CD4-positive, alpha-beta memory T cell (primary cell): ENCODE measurements around the gene AGAP1. TPM values are rescaled to one million over a fixed set of nuclear protein-coding genes. Genes with fewer than 3 reads are reported as not detected.

Experiments used
- CTCF ChIA-PET: fragments of 350-600 bp; sonication (Branson Sonifier 250); formaldehyde crosslinking; loops from one replicate; lab custom pipeline; 2021; ENCODE audit warnings: inconsistent platforms; ENCODE audit not compliant: partially characterized antibody; lab: Charles Lee
- POLR2A ChIA-PET: fragments of 350-600 bp; sonication (Branson Sonifier 250); formaldehyde crosslinking; loops from one replicate; lab custom pipeline; 2021; ENCODE audit not compliant: partially characterized antibody; lab: Charles Lee
- DNase-seq, 5 donors: peaks; one replicate each; pipeline versions ENCODE4 v3.0.0 to v3.0.0-alpha.2; 2020 to 2022; ENCODE audit warnings: mixed read lengths in 1 of 5
- H3K27ac ChIP-seq: one replicate; pipeline ENCODE4 v1.7.0; 2013; ENCODE audit warnings: low read depth, low read length
- H3K27me3 ChIP-seq: 2 replicates; pipeline ENCODE4 v1.7.0; 2013; ENCODE audit warnings: mild to moderate bottlenecking, low read length, moderate library complexity; ENCODE audit not compliant: insufficient read depth
- H3K36me3 ChIP-seq: 2 replicates; pipeline ENCODE4 v1.7.0; 2013; ENCODE audit warnings: mild to moderate bottlenecking, low read length, moderate library complexity; ENCODE audit not compliant: insufficient read depth
- H3K4me1 ChIP-seq: 2 replicates; pipeline ENCODE4 v1.7.0; 2013; ENCODE audit warnings: mild to moderate bottlenecking, low read length, moderate library complexity; ENCODE audit not compliant: insufficient read depth
- H3K4me3 ChIP-seq, 2 donors: one replicate each; pipeline ENCODE4 v1.7.0; 2013; ENCODE audit warnings: low read length in 2 of 2, mild to moderate bottlenecking in 1 of 2
- H3K9me3 ChIP-seq, 2 donors: one replicate each; pipeline ENCODE4 v1.7.0; 2013; ENCODE audit warnings: low read length in 2 of 2, control low read depth in 1 of 2; ENCODE audit not compliant: control insufficient read depth in 1 of 2
- H3K27ac Mint-ChIP-seq, 7 donors: one replicate each; pipeline ENCODE4 v1.8.0; 2020 to 2021; ENCODE audit warnings: mixed read lengths in 7 of 7, mild to moderate bottlenecking in 6 of 7, inconsistent platforms in 3 of 7, moderate library complexity in 3 of 7
- H3K27me3 Mint-ChIP-seq, 2 donors: one replicate each; pipeline ENCODE4 v1.8.0; 2020 to 2021; ENCODE audit warnings: mixed read lengths in 2 of 2
- H3K36me3 Mint-ChIP-seq, 2 donors: one replicate each; pipeline ENCODE4 v1.8.0; 2020 to 2021; ENCODE audit warnings: mixed read lengths in 2 of 2, inconsistent platforms in 1 of 2, mild to moderate bottlenecking in 1 of 2
- H3K4me1 Mint-ChIP-seq, 4 donors: one replicate each; pipeline ENCODE4 v1.8.0; 2020 to 2021; ENCODE audit warnings: mixed read lengths in 4 of 4, mild to moderate bottlenecking in 1 of 4
- H3K4me3 Mint-ChIP-seq, 8 donors: one replicate each; pipeline ENCODE4 v1.8.0; 2020 to 2021; ENCODE audit warnings: mixed read lengths in 8 of 8, mild to moderate bottlenecking in 7 of 8, moderate library complexity in 6 of 8, inconsistent platforms in 3 of 8
- H3K9me3 Mint-ChIP-seq, 8 donors: one replicate each; pipeline ENCODE4 v1.8.0; 2020 to 2021; ENCODE audit warnings: mixed read lengths in 8 of 8, mild to moderate bottlenecking in 5 of 8, inconsistent platforms in 3 of 8, moderate library complexity in 1 of 8
- intact Hi-C: fragments of 100-400 bp; cut with micrococcal nuclease; formaldehyde crosslinking; loops from one replicate; pipeline ENCODE4 v1.15.1; 2023
- polyA plus RNA-seq, 2 donors: library from polyadenylated mRNA; unstranded; fragments of 300-500 nt; fragmentation: Illumina TruSeq; gene quantifications; one replicate each; pipeline ENCODE4 v1.2.3, GENCODE V29; 2021
- total RNA-seq, 2 experiments: library from RNA; stranded (reverse); gene quantifications; one replicate each; pipeline ENCODE4 v1.2.3, GENCODE V29; 2021

The AGAP1 gene
- total and polyA plus RNA-seq, 4 experiments from 2014 or later = 0.24 to 2.9 (median 1.9) TPM

DNA sequence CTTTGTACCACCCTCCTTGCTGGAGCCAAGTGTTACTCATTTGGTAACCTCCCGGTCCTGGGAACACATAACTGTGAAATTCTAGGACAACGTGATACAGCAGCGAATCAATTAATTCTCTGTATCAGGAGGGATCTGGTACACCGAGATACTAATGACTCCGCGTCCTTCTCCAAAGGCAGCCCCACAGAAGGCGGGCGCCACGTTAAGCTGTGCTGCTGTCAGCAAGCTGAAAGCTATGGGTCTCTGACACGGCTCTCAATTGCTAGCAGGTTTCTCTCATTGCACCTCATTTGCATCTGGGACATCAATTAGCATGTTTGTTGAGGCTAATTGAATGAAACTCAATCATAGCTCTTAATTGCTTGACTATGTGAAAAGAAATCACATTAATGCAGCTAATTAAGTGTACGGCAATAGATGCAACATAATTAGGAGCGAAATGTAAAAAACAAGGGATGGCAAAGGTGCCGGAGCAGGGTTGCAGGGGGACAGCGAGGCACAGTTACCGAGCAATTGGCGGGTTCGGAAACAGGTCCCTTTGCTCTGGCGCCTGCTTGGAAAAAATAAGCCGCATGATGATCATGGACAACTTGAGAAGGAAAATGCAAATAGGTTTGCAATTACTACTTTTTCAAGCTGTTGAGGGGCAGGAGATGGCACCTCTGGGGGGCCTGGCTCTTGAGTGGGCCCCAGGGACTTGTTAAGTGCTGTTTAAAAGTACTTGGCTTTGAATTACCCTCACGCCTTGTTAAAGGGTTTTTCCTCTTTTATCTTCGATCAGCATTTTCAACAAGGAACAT, 410.1 kb downstream of the AGAP1 start:
- no peaks in the 10 kb centered on the region for H3K27me3 ChIP-seq
- H3K4me1 Mint-ChIP-seq = no peaks in the 10 kb centered on the region
- H3K9me3 Mint-ChIP-seq = peaks cover 0 to 2% (median 0%) of the 10 kb centered on the region in 8 donors
- DNase-seq = no peak
- no peak overlapping the region for H3K27ac ChIP-seq
- intact Hi-C loops = no loop called here
- no peak overlapping the region for H3K4me3 Mint-ChIP-seq
- no peak overlapping the region for H3K4me3 ChIP-seq
- H3K36me3 ChIP-seq = no peaks in the 10 kb centered on the region
- H3K27me3 Mint-ChIP-seq = peaks cover 0 to 5% of the 10 kb centered on the region in 2 donors
- no peaks in the 10 kb centered on the region for H3K36me3 Mint-ChIP-seq
- H3K4me1 ChIP-seq = no peaks in the 10 kb centered on the region
- H3K9me3 ChIP-seq = no peaks in the 10 kb centered on the region
- ChIA-PET POLR2A (no interaction called here), CTCF (no interaction called here)
- H3K27ac Mint-ChIP-seq = no peak overlapping the region

DNA sequence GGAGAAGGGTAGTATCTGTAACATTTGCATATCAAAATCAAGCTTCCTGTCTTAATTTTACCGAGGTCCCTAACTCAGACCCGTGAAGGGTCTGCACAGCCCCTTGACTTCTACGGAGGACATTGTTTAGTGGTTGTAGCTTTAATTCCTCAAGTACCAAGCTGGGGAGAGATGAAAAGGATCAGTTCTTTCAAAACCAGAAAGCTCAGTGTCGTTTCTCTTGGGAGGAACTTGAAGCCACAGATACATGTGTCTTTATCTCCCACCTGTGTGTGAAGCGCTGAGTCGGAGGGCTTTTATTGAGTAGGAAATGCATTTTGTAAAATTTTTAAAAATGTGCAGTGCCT, 410.7 kb downstream of the AGAP1 start:
- H3K4me3 Mint-ChIP-seq = no peak overlapping the region
- no peak for DNase-seq

DNA sequence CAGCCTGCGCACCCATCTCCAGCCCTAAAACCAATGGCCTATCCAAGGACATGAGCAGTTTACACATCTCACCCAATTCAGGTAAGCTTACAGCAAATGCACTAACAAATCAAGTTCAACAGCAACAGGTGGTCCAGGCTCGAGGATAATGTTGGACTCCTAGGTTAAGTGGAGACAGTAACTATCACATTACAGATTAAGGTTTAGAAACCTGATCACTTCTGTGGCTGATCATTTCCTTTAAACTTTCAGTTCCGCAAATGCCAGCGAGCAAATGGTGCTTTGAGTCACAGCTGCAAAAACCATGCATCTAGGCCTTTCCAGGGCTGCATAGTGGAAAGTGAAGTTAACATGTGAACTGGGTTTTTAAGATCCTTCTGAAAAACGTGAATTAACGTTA, 415.0 kb downstream of the AGAP1 start:
- H3K36me3 Mint-ChIP-seq = no peaks in the 10 kb centered on the region
- H3K27ac Mint-ChIP-seq = no peak overlapping the region
- no peak overlapping the region for H3K4me3 Mint-ChIP-seq
- intact Hi-C loops = no loop called here
- POLR2A ChIA-PET = no interaction called here
- H3K9me3 Mint-ChIP-seq = no peaks in the 10 kb centered on the region
- Histone ChIP-seq H3K4me1 (no peaks in the 10 kb centered on the region), H3K4me3 (no peak overlapping the region), H3K9me3 (no peaks in the 10 kb centered on the region), H3K36me3 (no peaks in the 10 kb centered on the region), H3K27ac (no peak overlapping the region), H3K27me3 (no peaks in the 10 kb centered on the region)
- no peaks in the 10 kb centered on the region for H3K4me1 Mint-ChIP-seq
- DNase-seq = no peak
- H3K27me3 Mint-ChIP-seq = peaks cover 0 to 2% of the 10 kb centered on the region in 2 donors
- CTCF ChIA-PET = no interaction called here

More for the DNA sequence above, 410.7 kb downstream of the AGAP1 start:
- H3K9me3 ChIP-seq = no peaks in the 10 kb centered on the region
- POLR2A ChIA-PET = no interaction called here
- intact Hi-C loops = no loop called here
- no peaks in the 10 kb centered on the region for H3K4me1 ChIP-seq
- Mint-ChIP-seq H3K27me3 (peaks cover 0 to 5% of the 10 kb centered on the region in 2 donors), H3K27ac (no peak overlapping the region), H3K36me3 (no peaks in the 10 kb centered on the region), H3K4me1 (no peaks in the 10 kb centered on the region), H3K9me3 (peaks cover 0 to 2% (median 0%) of the 10 kb centered on the region in 8 donors)
- H3K27me3 ChIP-seq = no peaks in the 10 kb centered on the region
- no peak overlapping the region for H3K4me3 ChIP-seq
- H3K36me3 ChIP-seq = no peaks in the 10 kb centered on the region
- no peak overlapping the region for H3K27ac ChIP-seq
- CTCF ChIA-PET = no interaction called here

DNA sequence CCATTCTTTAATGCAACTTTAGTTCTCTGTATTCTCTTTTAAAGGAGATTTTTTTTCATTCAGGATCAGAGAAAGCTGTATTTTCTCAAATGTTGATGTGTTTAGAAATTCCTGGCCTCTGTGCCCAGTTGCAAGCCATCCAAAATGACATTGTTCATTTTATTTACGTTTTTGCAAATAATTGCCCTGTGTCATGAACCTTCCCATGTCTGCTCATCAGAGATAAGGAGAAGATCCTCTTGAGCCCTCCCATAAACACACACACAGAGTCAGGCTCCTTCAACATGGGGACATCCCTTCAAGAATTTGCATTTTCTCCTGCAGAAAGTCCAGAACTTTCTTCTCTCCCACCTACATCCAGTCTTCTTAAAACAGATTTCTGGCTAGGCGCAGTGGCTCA, 415.5 kb downstream of the AGAP1 start:
- H3K9me3 ChIP-seq = no peaks in the 10 kb centered on the region
- H3K4me3 Mint-ChIP-seq = no peak overlapping the region
- CTCF ChIA-PET = no interaction called here
- no peaks in the 10 kb centered on the region for H3K27me3 ChIP-seq
- H3K9me3 Mint-ChIP-seq = peaks cover 0 to 2% (median 0%) of the 10 kb centered on the region in 8 donors
- DNase-seq = no peak
- H3K36me3 ChIP-seq = no peaks in the 10 kb centered on the region
- peaks cover 0 to 5% of the 10 kb centered on the region in 2 donors for H3K27me3 Mint-ChIP-seq
- H3K36me3 Mint-ChIP-seq = peaks cover under 1 to 3% of the 10 kb centered on the region in 2 donors
- no peaks in the 10 kb centered on the region for H3K4me1 ChIP-seq
- POLR2A ChIA-PET = no interaction called here
- intact Hi-C loops = no loop called here
- no peaks in the 10 kb centered on the region for H3K4me1 Mint-ChIP-seq
- no peak overlapping the region for H3K27ac Mint-ChIP-seq
- H3K27ac ChIP-seq = no peak overlapping the region
- H3K4me3 ChIP-seq = no peak overlapping the region

DNA sequence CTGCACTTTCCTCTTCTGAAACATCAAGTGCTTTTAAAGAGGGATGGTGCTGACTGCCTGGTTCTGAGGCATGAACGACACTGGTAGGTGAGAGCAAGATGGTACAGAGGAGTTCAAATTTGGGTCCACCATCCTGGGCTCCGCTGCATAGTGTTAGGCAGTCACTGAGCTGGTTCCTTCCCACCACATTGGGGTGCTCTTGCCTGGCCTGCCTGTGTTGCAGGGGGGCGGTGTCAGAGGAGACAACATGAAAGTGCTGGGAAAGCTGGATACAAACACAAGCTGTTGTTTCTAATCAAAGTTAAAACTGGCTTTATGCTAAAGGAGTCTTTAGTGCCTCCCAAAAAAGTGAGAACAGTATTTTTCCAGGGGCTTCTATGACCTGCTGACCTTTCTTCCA, 416.2 kb downstream of the AGAP1 start:
- no peaks in the 10 kb centered on the region for H3K36me3 ChIP-seq
- H3K4me3 Mint-ChIP-seq = no peak overlapping the region
- peaks cover 4 to 5% of the 10 kb centered on the region in 2 donors for H3K36me3 Mint-ChIP-seq
- intact Hi-C loops = no loop called here
- no peaks in the 10 kb centered on the region for H3K4me1 Mint-ChIP-seq
- H3K27me3 ChIP-seq = no peaks in the 10 kb centered on the region
- ChIA-PET POLR2A (no interaction called here), CTCF (no interaction called here)
- H3K9me3 Mint-ChIP-seq = peaks cover 0 to 6% (median 0%) of the 10 kb centered on the region in 8 donors
- H3K9me3 ChIP-seq = no peaks in the 10 kb centered on the region
- peaks cover 0 to 9% of the 10 kb centered on the region in 2 donors for H3K27me3 Mint-ChIP-seq
- DNase-seq = no peak
- no peaks in the 10 kb centered on the region for H3K4me1 ChIP-seq
- no peak overlapping the region for H3K27ac ChIP-seq
- H3K4me3 ChIP-seq = no peak overlapping the region
- H3K27ac Mint-ChIP-seq = no peak overlapping the region

DNA sequence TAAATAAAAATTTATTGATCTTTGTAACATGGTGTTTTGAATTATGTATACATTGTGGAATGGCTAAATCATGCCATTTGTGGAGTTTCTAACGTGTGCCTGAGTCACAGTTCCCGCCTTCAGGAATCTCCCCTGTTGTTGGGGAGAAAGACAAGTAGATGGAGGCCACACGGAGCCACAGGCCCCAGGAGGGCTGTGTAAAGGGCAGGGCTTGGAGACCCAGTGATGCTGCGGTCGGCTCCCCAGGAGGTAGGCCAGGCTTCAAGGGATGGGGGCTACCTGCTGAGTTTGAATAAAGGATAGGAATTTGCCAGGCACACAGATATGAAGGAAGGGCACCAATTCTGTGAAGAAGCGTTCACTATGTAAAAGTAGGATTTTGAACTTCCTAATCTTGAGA, 417.3 kb downstream of the AGAP1 start:
- no peaks in the 10 kb centered on the region for H3K9me3 ChIP-seq
- Mint-ChIP-seq H3K27me3 (peaks cover 0 to 9% of the 10 kb centered on the region in 2 donors), H3K4me1 (no peaks in the 10 kb centered on the region), H3K9me3 (peaks cover 0 to 11% (median 4%) of the 10 kb centered on the region in 8 donors), H3K27ac (no peak overlapping the region), H3K36me3 (peaks cover 4 to 7% of the 10 kb centered on the region in 2 donors), H3K4me3 (no peak overlapping the region)
- H3K27ac ChIP-seq = no peak overlapping the region
- ChIA-PET CTCF (no interaction called here), POLR2A (no interaction called here)
- no peaks in the 10 kb centered on the region for H3K4me1 ChIP-seq
- H3K27me3 ChIP-seq = no peaks in the 10 kb centered on the region
- intact Hi-C loops = no loop called here
- DNase-seq = no peak
- no peak overlapping the region for H3K4me3 ChIP-seq
- H3K36me3 ChIP-seq = no peaks in the 10 kb centered on the region

DNA sequence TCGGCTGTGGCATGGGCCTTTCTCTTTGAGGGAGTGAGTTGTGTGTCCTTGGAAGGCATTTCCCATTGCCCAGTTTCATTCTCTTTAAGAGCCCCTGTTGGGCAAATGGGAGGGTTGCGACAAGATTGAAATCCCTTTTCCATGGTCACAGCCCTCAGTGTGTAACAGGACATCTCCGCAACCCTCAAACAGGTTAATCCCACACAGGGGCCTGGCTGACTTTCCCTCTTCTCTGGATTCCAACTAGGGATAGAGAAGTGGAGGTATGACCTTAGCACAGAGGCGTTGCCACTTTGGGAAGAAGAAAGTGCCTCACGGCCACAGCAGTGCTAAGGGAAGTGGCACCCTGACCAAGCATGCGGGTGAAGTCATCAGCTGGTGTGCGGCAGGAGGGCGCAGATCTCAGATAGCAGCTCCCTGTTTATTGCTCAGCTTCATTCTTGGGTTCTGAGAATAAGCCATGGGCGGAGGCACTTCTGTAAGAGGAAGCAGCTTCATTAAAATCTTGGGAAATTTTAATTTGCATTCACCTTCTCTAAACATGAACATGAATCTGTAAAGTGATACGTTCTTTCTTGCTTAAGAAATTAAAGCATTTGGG, 417.9 kb downstream of the AGAP1 start:
- Mint-ChIP-seq H3K27me3 (peaks cover 0 to 8% of the 10 kb centered on the region in 2 donors), H3K4me3 (no peak overlapping the region), H3K4me1 (no peaks in the 10 kb centered on the region), H3K9me3 (peaks cover 0 to 11% (median 5%) of the 10 kb centered on the region in 8 donors), H3K36me3 (peaks cover 4 to 7% of the 10 kb centered on the region in 2 donors), H3K27ac (no peak overlapping the region)
- Histone ChIP-seq H3K9me3 (no peaks in the 10 kb centered on the region), H3K4me1 (no peaks in the 10 kb centered on the region), H3K4me3 (no peak overlapping the region), H3K27me3 (no peaks in the 10 kb centered on the region), H3K36me3 (no peaks in the 10 kb centered on the region), H3K27ac (no peak overlapping the region)
- CTCF ChIA-PET = no interaction called here
- DNase-seq = no peak
- POLR2A ChIA-PET = no interaction called here
- intact Hi-C loops = no loop called here
